SK-N-DZ (cell line): ENCODE measurements around the gene OR1J2. TPM values are rescaled to one million over a fixed set of nuclear protein-coding genes. Genes with fewer than 3 reads are reported as not detected.
"Not testable (repeated sequence)": the region's sequence is repeated elsewhere in the genome, so short reads cannot be mapped to it uniquely, and the experiment has no call there.

Experiments used
- DNase-seq: peaks from one replicate; pipeline ENCODE4 v3.0.0-alpha.2; 2015; ENCODE audit warnings: low spot score
- polyA plus RNA-seq, 2 experiments: library from polyadenylated mRNA; depleted of rRNA; stranded (reverse); fragments of >200 nt; gene quantifications; 2 replicates each; pipeline ENCODE4 v1.2.3, GENCODE V29; 2014

The OR1J2 gene
- polyA plus RNA-seq (2014; cell fraction: cytosol; rRNA removed): not detected in 2 replicates
- polyA plus RNA-seq (2014; cell fraction: nucleus; rRNA removed): not detected in 2 replicates

- no peak for DNase-seq
Observed at GRCh38 chr9:122510502-122510901, at the start of gene OR1J2. Gene OR1J2 (plus strand): TSS chr9:122510802. CDS start chr9:122510802, 0 bp downstream.

- DNase-seq: peak; percentile 70
Observed at GRCh38 chr9:122463828-122464632, 46.6 kb upstream of the OR1J2 start.

- DNase-seq: peak; percentile 69
Observed at GRCh38 chr9:122464633-122465567, 45.7 kb upstream of the OR1J2 start.

GRCh38 chr9:122466456-122466855, 44.1 kb upstream of the OR1J2 start:
- no peak for DNase-seq

- no peak for DNase-seq
Observed at GRCh38 chr9:122468735-122469134, 41.9 kb upstream of the OR1J2 start.

GRCh38 chr9:122474561-122474960, 36.0 kb upstream of the OR1J2 start:
- DNase-seq: no peak

- no peak for DNase-seq
Observed at GRCh38 chr9:122475717-122476116, 34.9 kb upstream of the OR1J2 start.

GRCh38 chr9:122477346-122477745, 33.3 kb upstream of the OR1J2 start:
- DNase-seq: no peak

- no peak for DNase-seq
Observed at GRCh38 chr9:122477826-122478225, 32.8 kb upstream of the OR1J2 start, which contains the start of gene OR1J1. Gene OR1J1 (minus strand): TSS chr9:122477926. CDS start chr9:122477926, 0 bp downstream.

- no peak for DNase-seq
Observed at GRCh38 chr9:122479062-122479461, 31.5 kb upstream of the OR1J2 start.

- peak; percentile 20 for DNase-seq
Observed at GRCh38 chr9:122498883-122499288, 11.7 kb upstream of the OR1J2 start.

- no peak for DNase-seq
Observed at GRCh38 chr9:122506964-122507363, 3.6 kb upstream of the OR1J2 start.

- DNase-seq: no peak
Observed at GRCh38 chr9:122518226-122518625, 7.6 kb downstream of the OR1J2 start.

GRCh38 chr9:122518841-122519240, 8.2 kb downstream of the OR1J2 start, which contains the start of gene OR1J4:
Gene OR1J4 (plus strand): TSS chr9:122519141. CDS start chr9:122519141, 0 bp downstream.
- no peak for DNase-seq

GRCh38 chr9:122519376-122519775, 8.8 kb downstream of the OR1J2 start:
- DNase-seq: no peak

GRCh38 chr9:122526602-122527001, 16.0 kb downstream of the OR1J2 start:
- no peak for DNase-seq

GRCh38 chr9:122527193-122527592, 16.6 kb downstream of the OR1J2 start, which contains the start of gene OR1N1:
Gene OR1N1 (minus strand): TSS chr9:122527293. CDS start chr9:122527293, 0 bp downstream.
- no peak for DNase-seq

- not testable (repeated sequence) for DNase-seq
Observed at GRCh38 chr9:122531157-122531556, 20.6 kb downstream of the OR1J2 start.

- DNase-seq: no peak
Observed at GRCh38 chr9:122536134-122536533, 25.5 kb downstream of the OR1J2 start.

GRCh38 chr9:122537066-122537465, 26.5 kb downstream of the OR1J2 start:
- not testable (repeated sequence) for DNase-seq

- no peak for DNase-seq
Observed at GRCh38 chr9:122538757-122539156, 28.2 kb downstream of the OR1J2 start.

GRCh38 chr9:122546196-122546595, 35.6 kb downstream of the OR1J2 start:
- no peak for DNase-seq
